DMS114 treated with DMSO at 0.1 percent for 48 hours (cell line): ENCODE data around the gene ZNF146.
"Not testable (repeated sequence)": the region's sequence is repeated elsewhere in the genome, so short reads cannot be mapped to it uniquely, and the experiment has no call there.

Source experiments
- DNase-seq: peaks from one replicate; lab custom pipeline; 2025; ENCODE audit not compliant: unreplicated experiment; lab: John Stamatoyannopoulos, UW

ZNF146 gene

GRCh38 chr19:36269295-36269694, 54.4 kb downstream of the ZNF146 start:
- DNase-seq = not testable (repeated sequence)
